Colonic mucosa (tissue), 4 donors: ENCODE measurements around the gene SLC44A2. TPM values are rescaled to one million over a fixed set of nuclear protein-coding genes. Genes with fewer than 3 reads are reported as not detected.
"Not testable (repeated sequence)": the region's sequence is repeated elsewhere in the genome, so short reads cannot be mapped to it uniquely, and the experiment has no call there.

ENCODE experiments used
- DNase-seq: peaks from one replicate; pipeline ENCODE4 v3.0.0-alpha.2; 2020
- H3K27ac ChIP-seq: fragments of 200-600 bp; one replicate; pipeline ENCODE4 v1.8.0; 2021
- H3K27me3 ChIP-seq: fragments of 200-600 bp; one replicate; pipeline ENCODE4 v1.8.0; 2021
- H3K36me3 ChIP-seq: fragments of 200-600 bp; one replicate; pipeline ENCODE4 v1.8.0; 2021
- H3K4me1 ChIP-seq: fragments of 200-600 bp; one replicate; pipeline ENCODE4 v1.8.0; 2021; ENCODE audit warnings: mild to moderate bottlenecking
- H3K4me3 ChIP-seq: fragments of 200-600 bp; one replicate; pipeline ENCODE4 v1.8.0; 2021
- H3K9ac ChIP-seq, 2 donors: one replicate each; pipeline ENCODE4 v1.7.0; 2013; ENCODE audit warnings: control low read depth in 2 of 2, low read depth in 2 of 2, low read length in 2 of 2
- H3K9me3 ChIP-seq: fragments of 200-600 bp; one replicate; pipeline ENCODE4 v1.8.0; 2021
- CTCF ChIP-seq: fragments of 200-600 bp; IDR thresholded peaks from one replicate; pipeline ENCODE4 v1.8.0; 2022; ENCODE audit warnings: antibody characterized with exemption, mild to moderate bottlenecking
- intact Hi-C: fragments of 100-400 bp; cut with DNase I; formaldehyde crosslinking; loops from one replicate; pipeline ENCODE4 v1.14.1; 2022
- total RNA-seq, 2 donors: library from RNA; stranded (reverse); fragmentation: NEBNext Ultra II Directional in 1 of 2; extraction: Animal tissue kit (Norgen Biotek cat#: 25700) in 1 of 2; gene quantifications; one replicate each; pipeline ENCODE4 v1.2.1, GENCODE V29; 2021
- donor health status: healthy.
- donor health status: DM: no; HTN: no; CAD: no.
- donor health status: DM: no; HTN: no; CAD: no.

SLC44A2 gene
- total RNA-seq, 2 donors from 2014 or later: 87.1 to 137 TPM

DNA sequence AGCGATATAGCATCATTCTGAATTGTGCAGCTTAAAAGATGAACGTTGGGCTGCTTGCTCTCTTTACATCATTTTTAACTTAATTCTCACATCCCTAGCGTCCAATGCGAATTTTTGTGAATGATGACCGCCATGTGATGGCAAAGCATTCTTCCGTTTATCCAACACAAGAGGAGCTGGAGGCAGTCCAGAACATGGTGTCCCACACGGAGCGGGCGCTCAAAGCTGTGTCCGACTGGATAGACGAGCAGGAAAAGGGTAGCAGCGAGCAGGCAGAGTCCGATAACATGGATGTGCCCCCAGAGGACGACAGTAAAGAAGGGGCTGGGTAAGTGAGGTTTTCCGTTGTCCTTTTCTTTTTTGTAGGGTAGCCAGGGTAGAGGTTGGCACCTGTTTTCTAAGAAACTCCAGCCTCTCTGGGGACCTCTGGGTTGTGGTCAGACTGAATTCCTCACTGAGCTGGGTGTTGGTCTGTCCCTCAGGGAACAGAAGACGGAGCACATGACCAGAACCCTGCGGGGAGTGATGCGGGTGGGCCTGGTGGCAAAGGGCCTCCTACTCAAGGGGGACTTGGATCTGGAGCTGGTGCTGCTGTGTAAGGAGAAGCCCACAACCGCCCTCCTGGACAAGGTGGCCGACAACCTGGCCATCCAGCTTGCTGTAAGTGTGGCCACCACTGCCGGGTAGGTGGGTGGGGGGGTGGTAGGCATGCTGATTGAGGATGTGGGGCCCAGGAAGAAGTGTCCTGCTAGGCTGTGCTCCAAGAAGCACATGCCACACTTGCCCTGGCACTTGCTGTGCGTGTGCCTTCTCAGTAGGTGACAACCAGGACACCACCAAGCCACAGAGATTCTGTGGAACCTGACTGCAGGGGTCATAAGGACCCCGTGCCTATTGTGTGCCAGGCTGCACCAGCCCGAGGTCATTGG lies 45.8 kb downstream of the SLC44A2 start:
- H3K4me3 ChIP-seq: no peak overlapping the region
- peaks cover 12% of the 10 kb centered on the region for H3K36me3 ChIP-seq
- no peak overlapping the region for H3K9ac ChIP-seq
- H3K27ac ChIP-seq: no peak overlapping the region
- TF ChIP-seq CTCF: no peak
- no peaks in the 10 kb centered on the region for H3K27me3 ChIP-seq
- DNase-seq: no peak
- intact Hi-C loops: no loop called here
- no peaks in the 10 kb centered on the region for H3K9me3 ChIP-seq
- H3K4me1 ChIP-seq: no peaks in the 10 kb centered on the region

- H3K9ac ChIP-seq, intact Hi-C loops, H3K4me1 ChIP-seq, H3K9me3 ChIP-seq, H3K27me3 ChIP-seq, H3K27ac ChIP-seq, DNase-seq, H3K4me3 ChIP-seq: not testable (repeated sequence)
- H3K36me3 ChIP-seq: peaks cover 12% of the 10 kb centered on the region
These were observed 46.6 kb downstream of the SLC44A2 start for GRCh38 chr19:10671922-10672321.

GRCh38 chr19:10675214-10675613 lies 49.9 kb downstream of the SLC44A2 start:
- H3K4me3 ChIP-seq, H3K9ac ChIP-seq, intact Hi-C loops, DNase-seq, H3K9me3 ChIP-seq, H3K27me3 ChIP-seq, H3K4me1 ChIP-seq, H3K27ac ChIP-seq: not testable (repeated sequence)
- peaks cover 41% of the 10 kb centered on the region for H3K36me3 ChIP-seq

GRCh38 chr19:10677751-10678150 lies 52.4 kb downstream of the SLC44A2 start:
- peaks cover 56% of the 10 kb centered on the region for H3K36me3 ChIP-seq
- no peak overlapping the region for H3K4me3 ChIP-seq
- H3K9ac ChIP-seq: no peak overlapping the region
- no peak overlapping the region for H3K27ac ChIP-seq
- intact Hi-C loops: no loop called here
- H3K9me3 ChIP-seq: no peaks in the 10 kb centered on the region
- TF ChIP-seq CTCF: no peak
- no peak for DNase-seq
- H3K4me1 ChIP-seq: no peaks in the 10 kb centered on the region
- H3K27me3 ChIP-seq: no peaks in the 10 kb centered on the region

DNA sequence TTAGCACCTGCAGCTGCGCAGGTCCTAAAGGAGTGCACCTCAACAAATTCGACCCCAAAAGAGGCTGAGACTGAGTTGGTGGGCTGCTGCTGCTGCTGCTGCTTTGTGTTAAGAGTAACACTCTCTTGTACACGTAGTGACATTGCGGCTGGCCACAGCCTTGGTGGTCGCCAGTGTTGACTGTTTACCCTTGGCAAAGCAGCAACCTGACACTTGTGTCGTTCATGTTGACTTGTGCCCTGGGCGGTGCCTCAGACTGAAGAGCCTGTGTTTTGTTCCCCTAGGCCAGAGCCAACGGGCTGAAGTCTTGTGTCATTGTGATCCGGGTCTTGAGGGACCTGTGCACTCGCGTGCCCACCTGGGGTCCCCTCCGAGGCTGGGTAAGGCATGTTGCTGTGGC lies 53.5 kb downstream of the SLC44A2 start:
- Histone ChIP-seq H3K4me1 (no peaks in the 10 kb centered on the region), H3K36me3 (peaks cover 61% of the 10 kb centered on the region), H3K4me3 (no peak overlapping the region), H3K27me3 (no peaks in the 10 kb centered on the region), H3K27ac (no peak overlapping the region), H3K9ac (peak overlapping the region in 1 of 2 donors; percentile 12), H3K9me3 (no peaks in the 10 kb centered on the region)
- no peak for DNase-seq
- no peak for TF ChIP-seq CTCF
- intact Hi-C loops: no loop called here

DNA sequence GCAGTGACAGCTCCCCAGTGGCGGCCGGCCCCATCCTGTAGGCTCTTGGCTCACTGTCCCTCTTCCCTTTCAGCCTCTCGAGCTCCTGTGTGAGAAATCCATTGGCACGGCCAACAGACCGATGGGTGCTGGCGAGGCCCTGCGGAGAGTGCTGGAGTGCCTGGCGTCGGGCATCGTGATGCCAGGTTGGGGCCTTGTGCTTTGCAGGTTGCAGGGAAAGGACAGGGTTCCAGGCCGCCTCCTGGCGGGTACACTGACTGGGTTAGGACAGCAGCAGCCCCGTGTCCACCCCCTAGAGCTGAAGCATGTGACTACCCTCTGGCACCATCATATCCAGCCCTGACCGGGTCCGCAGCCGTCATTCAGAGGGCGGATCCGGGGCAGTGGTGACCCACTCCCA lies 54.4 kb downstream of the SLC44A2 start:
- H3K27me3 ChIP-seq: no peaks in the 10 kb centered on the region
- no peaks in the 10 kb centered on the region for H3K4me1 ChIP-seq
- peaks cover 61% of the 10 kb centered on the region for H3K36me3 ChIP-seq
- DNase-seq: no peak
- H3K9me3 ChIP-seq: no peaks in the 10 kb centered on the region
- no peak overlapping the region for H3K9ac ChIP-seq
- no peak overlapping the region for H3K27ac ChIP-seq
- no peak for TF ChIP-seq CTCF
- intact Hi-C loops: no loop called here
- no peak overlapping the region for H3K4me3 ChIP-seq
